Measurements from ENCODE around the gene PLPPR3. TPM values are rescaled to one million over a fixed set of nuclear protein-coding genes. Genes with fewer than 3 reads are reported as not detected.
A peak's percentile ranks its signal among the peaks of the same experiment; 100 is the strongest.

The PLPPR3 gene, protein sequence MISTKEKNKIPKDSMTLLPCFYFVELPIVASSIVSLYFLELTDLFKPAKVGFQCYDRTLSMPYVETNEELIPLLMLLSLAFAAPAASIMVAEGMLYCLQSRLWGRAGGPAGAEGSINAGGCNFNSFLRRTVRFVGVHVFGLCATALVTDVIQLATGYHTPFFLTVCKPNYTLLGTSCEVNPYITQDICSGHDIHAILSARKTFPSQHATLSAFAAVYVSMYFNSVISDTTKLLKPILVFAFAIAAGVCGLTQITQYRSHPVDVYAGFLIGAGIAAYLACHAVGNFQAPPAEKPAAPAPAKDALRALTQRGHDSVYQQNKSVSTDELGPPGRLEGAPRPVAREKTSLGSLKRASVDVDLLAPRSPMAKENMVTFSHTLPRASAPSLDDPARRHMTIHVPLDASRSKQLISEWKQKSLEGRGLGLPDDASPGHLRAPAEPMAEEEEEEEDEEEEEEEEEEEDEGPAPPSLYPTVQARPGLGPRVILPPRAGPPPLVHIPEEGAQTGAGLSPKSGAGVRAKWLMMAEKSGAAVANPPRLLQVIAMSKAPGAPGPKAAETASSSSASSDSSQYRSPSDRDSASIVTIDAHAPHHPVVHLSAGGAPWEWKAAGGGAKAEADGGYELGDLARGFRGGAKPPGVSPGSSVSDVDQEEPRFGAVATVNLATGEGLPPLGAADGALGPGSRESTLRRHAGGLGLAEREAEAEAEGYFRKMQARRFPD
- not detected for total RNA-seq

- H3K36me3 Mint-ChIP-seq = no peaks in the 10 kb centered on the region
- ATAC-seq (no peak), DNase-seq (no peak)
- no peak within 1 kb of the TSS for H3K27ac Mint-ChIP-seq
- H3K4me3 Mint-ChIP-seq = no peak within 1 kb of the TSS
- CTCF ChIA-PET = no interaction called here
- no peaks in the 10 kb centered on the region for H3K9me3 Mint-ChIP-seq (ENCODE audit: low read depth)
- no peaks in the 10 kb centered on the region for H3K4me1 Mint-ChIP-seq
- peaks cover 17% of the 10 kb centered on the region for H3K27me3 Mint-ChIP-seq
These were observed at the start of gene PLPPR3 for GRCh38 chr19:821825-822503. Gene PLPPR3, minus strand, starts transcription at chr19:821955. Its CDS starts 396 bp downstream, at chr19:821559.

GRCh38 chr19:870963-871401 lies 49.2 kb upstream of the PLPPR3 start:
- H3K4me1 Mint-ChIP-seq = peaks cover 9% of the 10 kb centered on the region
- H3K27ac Mint-ChIP-seq = no peak overlapping the region
- no peak for DNase-seq
- no peak for ATAC-seq
- no peaks in the 10 kb centered on the region for H3K9me3 Mint-ChIP-seq (ENCODE audit: low read depth)
- H3K27me3 Mint-ChIP-seq = no peaks in the 10 kb centered on the region
- peaks cover 8% of the 10 kb centered on the region for H3K36me3 Mint-ChIP-seq
- CTCF ChIA-PET = no interaction called here
- no peak overlapping the region for H3K4me3 Mint-ChIP-seq

DNA sequence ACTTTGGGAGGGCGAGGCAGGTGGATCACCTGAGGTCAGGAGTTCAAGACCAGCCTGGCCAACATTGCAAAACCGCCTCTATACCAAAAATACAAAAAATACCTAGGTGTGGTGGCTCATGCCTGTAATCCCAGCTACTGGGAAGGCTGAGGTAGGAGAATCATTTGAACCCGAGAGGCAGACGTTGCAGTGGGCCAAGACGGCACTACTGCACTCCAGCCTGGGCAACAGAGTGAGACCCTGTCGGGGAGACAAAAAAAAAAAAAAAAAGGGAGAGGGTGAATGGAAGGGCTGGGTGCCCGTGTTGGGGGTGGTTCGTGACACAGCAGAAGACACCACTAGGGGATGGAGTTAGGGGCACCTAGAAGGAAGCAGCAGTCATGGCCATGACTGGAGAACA lies 48.6 kb upstream of the PLPPR3 start:
- no peak overlapping the region for H3K27ac Mint-ChIP-seq
- H3K27me3 Mint-ChIP-seq = no peaks in the 10 kb centered on the region
- peaks cover 8% of the 10 kb centered on the region for H3K36me3 Mint-ChIP-seq
- CTCF ChIA-PET = no interaction called here
- no peak for ATAC-seq
- H3K4me3 Mint-ChIP-seq = no peak overlapping the region
- no peak for DNase-seq
- H3K4me1 Mint-ChIP-seq = peaks cover 9% of the 10 kb centered on the region
- H3K9me3 Mint-ChIP-seq (ENCODE audit: low read depth) = no peaks in the 10 kb centered on the region

GRCh38 chr19:869245-870177 lies 47.8 kb upstream of the PLPPR3 start:
- Mint-ChIP-seq H3K36me3 (peaks cover 8% of the 10 kb centered on the region), H3K9me3 (ENCODE audit: low read depth) (no peaks in the 10 kb centered on the region), H3K4me3 (no peak overlapping the region), H3K4me1 (peaks cover 9% of the 10 kb centered on the region), H3K27ac (peak overlapping the region; percentile 49), H3K27me3 (no peaks in the 10 kb centered on the region)
- no peak for ATAC-seq
- DNase-seq = no peak
- CTCF ChIA-PET = no interaction called here

- no peak for DNase-seq
- no peaks in the 10 kb centered on the region for H3K9me3 Mint-ChIP-seq (ENCODE audit: low read depth)
- no peaks in the 10 kb centered on the region for H3K27me3 Mint-ChIP-seq
- H3K4me3 Mint-ChIP-seq = no peak overlapping the region
- ATAC-seq = no peak
- peaks cover 8% of the 10 kb centered on the region for H3K36me3 Mint-ChIP-seq
- CTCF ChIA-PET = no interaction called here
- H3K27ac Mint-ChIP-seq = no peak overlapping the region
- peaks cover 15% of the 10 kb centered on the region for H3K4me1 Mint-ChIP-seq
These were observed 46.9 kb upstream of the PLPPR3 start for GRCh38 chr19:868458-869244.

DNA sequence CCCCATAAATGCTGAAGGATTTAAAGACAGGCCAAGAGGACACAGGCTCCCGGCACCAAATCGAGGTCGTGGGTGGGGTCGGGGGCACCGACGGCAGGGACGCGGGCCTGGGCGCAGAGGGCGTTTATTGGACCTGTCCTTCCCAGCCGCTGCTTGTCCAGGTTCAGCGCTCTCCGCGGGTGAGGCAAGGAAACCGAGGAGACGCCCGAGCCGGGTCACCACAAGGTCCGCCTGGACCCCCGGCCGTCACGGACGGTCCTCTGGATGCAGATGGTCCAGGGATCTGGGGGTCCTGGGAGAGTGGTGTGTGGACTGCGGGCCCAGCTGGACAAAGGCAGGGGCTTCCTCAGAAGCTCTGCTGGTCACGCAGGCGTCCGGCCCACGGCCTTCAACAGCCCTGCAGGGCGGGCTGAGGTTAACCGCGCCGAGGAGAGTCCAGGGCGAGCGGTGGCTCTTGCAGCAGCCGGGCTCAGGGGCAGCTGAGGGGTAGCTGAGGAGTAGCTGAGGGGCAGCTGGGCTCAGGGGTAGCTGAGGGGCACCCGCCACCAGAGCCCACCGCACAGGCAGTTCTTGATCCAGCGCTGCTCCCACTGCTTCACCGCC lies 46.2 kb upstream of the PLPPR3 start:
- peaks cover 21% of the 10 kb centered on the region for H3K4me1 Mint-ChIP-seq
- no peak overlapping the region for H3K4me3 Mint-ChIP-seq
- no peaks in the 10 kb centered on the region for H3K27me3 Mint-ChIP-seq
- CTCF ChIA-PET = no interaction called here
- no peaks in the 10 kb centered on the region for H3K9me3 Mint-ChIP-seq (ENCODE audit: low read depth)
- H3K27ac Mint-ChIP-seq = no peak overlapping the region
- H3K36me3 Mint-ChIP-seq = peaks cover 8% of the 10 kb centered on the region
- DNase-seq (no peak), ATAC-seq (no peak)

GRCh38 chr19:867301-867793 lies 45.6 kb upstream of the PLPPR3 start:
- Mint-ChIP-seq H3K27me3 (no peaks in the 10 kb centered on the region), H3K4me3 (no peak overlapping the region), H3K9me3 (ENCODE audit: low read depth) (no peaks in the 10 kb centered on the region), H3K36me3 (peaks cover 8% of the 10 kb centered on the region), H3K27ac (no peak overlapping the region), H3K4me1 (peaks cover 22% of the 10 kb centered on the region)
- ATAC-seq = no peak
- CTCF ChIA-PET = no interaction called here
- no peak for DNase-seq

DNA sequence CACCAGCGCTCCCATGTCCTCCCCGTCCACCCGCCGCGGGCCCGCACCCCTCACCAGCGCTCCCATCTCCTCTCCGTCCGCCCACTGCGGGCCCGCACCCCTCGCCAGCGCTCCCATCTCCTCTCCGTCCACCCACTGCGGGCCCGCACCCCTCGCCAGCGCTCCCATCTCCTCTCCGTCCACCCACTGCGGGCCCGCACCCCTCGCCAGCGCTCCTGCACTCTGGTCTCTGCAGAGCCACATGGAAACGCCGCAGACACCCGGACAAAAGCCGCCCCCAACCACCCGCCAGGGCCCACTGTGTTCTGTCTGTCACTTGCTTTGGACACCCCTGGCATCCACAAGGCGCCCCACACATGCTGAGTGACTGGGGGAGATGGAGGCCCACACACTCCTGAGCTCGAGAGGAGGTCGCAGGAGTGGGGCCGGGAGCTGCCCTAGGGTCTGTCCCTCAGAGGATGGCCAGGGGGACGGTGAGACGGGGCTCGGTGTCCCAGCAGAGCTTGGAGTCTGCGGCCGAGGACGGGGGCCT lies 45.1 kb upstream of the PLPPR3 start:
- H3K27me3 Mint-ChIP-seq = no peaks in the 10 kb centered on the region
- H3K36me3 Mint-ChIP-seq = peaks cover 8% of the 10 kb centered on the region
- no peaks in the 10 kb centered on the region for H3K9me3 Mint-ChIP-seq (ENCODE audit: low read depth)
- no peak for ATAC-seq
- DNase-seq = no peak
- no peak overlapping the region for H3K4me3 Mint-ChIP-seq
- CTCF ChIA-PET = no interaction called here
- H3K27ac Mint-ChIP-seq = no peak overlapping the region
- peaks cover 18% of the 10 kb centered on the region for H3K4me1 Mint-ChIP-seq

GRCh38 chr19:863315-863620 lies 41.5 kb upstream of the PLPPR3 start:
- no peak for ATAC-seq
- H3K27me3 Mint-ChIP-seq = peaks cover 13% of the 10 kb centered on the region

DNA sequence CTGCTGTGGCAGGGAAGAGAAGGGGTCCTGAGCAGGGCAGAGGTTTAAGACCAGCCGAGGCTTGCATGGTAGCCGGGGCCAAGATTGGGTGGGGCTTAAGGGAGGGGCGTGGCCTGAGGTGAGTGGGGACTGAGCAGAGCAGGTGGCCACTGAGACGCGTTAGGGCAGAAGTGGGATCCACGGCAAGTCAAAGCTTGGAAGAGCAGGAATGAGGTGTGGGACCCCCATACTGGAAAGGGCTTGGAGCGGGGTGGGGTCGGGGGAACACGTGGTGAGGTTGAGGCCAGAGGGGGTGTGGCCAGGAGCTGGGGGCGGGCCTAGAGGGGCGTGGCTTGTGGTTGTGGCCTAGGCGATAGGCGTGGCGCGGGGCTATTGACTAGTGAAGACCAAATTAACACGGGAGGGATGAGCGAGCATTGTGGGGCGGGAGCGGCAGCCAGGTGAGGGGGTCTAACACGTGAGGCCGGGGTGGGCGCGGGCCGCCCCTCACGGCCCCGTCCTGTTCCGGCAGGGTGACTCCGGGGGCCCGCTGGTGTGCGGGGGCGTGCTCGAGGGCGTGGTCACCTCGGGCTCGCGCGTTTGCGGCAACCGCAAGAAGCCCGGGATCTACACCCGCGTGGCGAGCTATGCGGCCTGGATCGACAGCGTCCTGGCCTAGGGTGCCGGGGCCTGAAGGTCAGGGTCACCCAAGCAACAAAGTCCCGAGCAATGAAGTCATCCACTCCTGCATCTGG lies 41.0 kb upstream of the PLPPR3 start:
- Mint-ChIP-seq H3K27me3 (peaks cover 13% of the 10 kb centered on the region), H3K9me3 (ENCODE audit: low read depth) (no peaks in the 10 kb centered on the region), H3K4me3 (peak overlapping the region; percentile 70), H3K4me1 (peaks cover 16% of the 10 kb centered on the region), H3K27ac (peak overlapping the region; percentile 67), H3K36me3 (peaks cover 3% of the 10 kb centered on the region)
- DNase-seq (peak; percentile 90), ATAC-seq (peak; percentile 61)
- CTCF ChIA-PET = interaction anchor here (0.7 to 4.4 kb wide), 21 partner anchors 9 to 379 kb away, joined by 3 to 85 read pairs (median 6); partner anchors contain the start of genes ATP5F1D, KISS1R, MED16 and R3HDM4

More at GRCh38 chr19:863315-863620, 41.5 kb upstream of the PLPPR3 start:
- DNase-seq = no peak
- Mint-ChIP-seq H3K4me3 (peak overlapping the region; percentile 70), H3K4me1 (peaks cover 16% of the 10 kb centered on the region), H3K9me3 (ENCODE audit: low read depth) (no peaks in the 10 kb centered on the region), H3K27ac (peak overlapping the region; percentile 88), H3K36me3 (peaks cover 3% of the 10 kb centered on the region)
- CTCF ChIA-PET = interaction anchor here (0.6 to 4.4 kb wide), 29 partner anchors 8 to 378 kb away, joined by 3 to 85 read pairs (median 4); partner anchors contain the start of genes ATP5F1D, KISS1R, MED16 and R3HDM4
